RWPE2 (cell line): ENCODE results near the gene KCTD11.
A peak's percentile ranks its signal among the peaks of the same experiment; 100 is the strongest.

Source experiments
- ATAC-seq: fragments of 200-7000 bp; cut with Tn5 transposase; 3 replicates; pipeline ENCODE4 v1.9.1; 2021; ENCODE audit warnings: low read depth
- DNase-seq: peaks from one replicate; pipeline ENCODE4 v3.0.0-alpha.2; 2020; ENCODE audit warnings: low spot score
- H3K27ac ChIP-seq: fragments of 450-650 bp; 2 replicates; pipeline ENCODE4 v1.5.1; 2017; ENCODE audit warnings: mild to moderate bottlenecking; ENCODE audit not compliant: poor library complexity, severe bottlenecking
- H3K27me3 ChIP-seq: fragments of 250-450 bp; sonication (Bioruptor Pico); 2 replicates; pipeline ENCODE4 v1.5.1; 2021; ENCODE audit warnings: mild to moderate bottlenecking, moderate library complexity; ENCODE audit not compliant: insufficient read depth, poor library complexity, severe bottlenecking
- H3K36me3 ChIP-seq: fragments of 250-450 bp; sonication (Bioruptor Pico); 2 replicates; pipeline ENCODE4 v1.5.1; 2020; ENCODE audit warnings: low read depth, mild to moderate bottlenecking, moderate library complexity
- H3K4me1 ChIP-seq: fragments of 250-450 bp; sonication (Bioruptor Pico); 2 replicates; pipeline ENCODE4 v1.5.1; 2021; ENCODE audit warnings: mild to moderate bottlenecking, moderate library complexity; ENCODE audit not compliant: insufficient read depth, poor library complexity, severe bottlenecking
- H3K4me3 ChIP-seq: fragments of 250-450 bp; sonication (Bioruptor Pico); 2 replicates; pipeline ENCODE4 v1.5.1; 2021; ENCODE audit warnings: mild to moderate bottlenecking, moderate library complexity; ENCODE audit not compliant: severe bottlenecking
- H3K9me3 ChIP-seq: fragments of 250-450 bp; sonication (Bioruptor Pico); 2 replicates; pipeline ENCODE4 v1.5.1; 2021; ENCODE audit warnings: mild to moderate bottlenecking, moderate library complexity; ENCODE audit not compliant: severe bottlenecking
- TF ChIP-seq, protein P1 (sequence below): fragments of 450-650 bp; IDR thresholded peaks from one replicate; pipeline ENCODE4 v1.5.1; 2017; ENCODE audit warnings: mild to moderate bottlenecking, moderate library complexity; ENCODE audit not compliant: poor library complexity, severe bottlenecking

Gene KCTD11

DNA sequence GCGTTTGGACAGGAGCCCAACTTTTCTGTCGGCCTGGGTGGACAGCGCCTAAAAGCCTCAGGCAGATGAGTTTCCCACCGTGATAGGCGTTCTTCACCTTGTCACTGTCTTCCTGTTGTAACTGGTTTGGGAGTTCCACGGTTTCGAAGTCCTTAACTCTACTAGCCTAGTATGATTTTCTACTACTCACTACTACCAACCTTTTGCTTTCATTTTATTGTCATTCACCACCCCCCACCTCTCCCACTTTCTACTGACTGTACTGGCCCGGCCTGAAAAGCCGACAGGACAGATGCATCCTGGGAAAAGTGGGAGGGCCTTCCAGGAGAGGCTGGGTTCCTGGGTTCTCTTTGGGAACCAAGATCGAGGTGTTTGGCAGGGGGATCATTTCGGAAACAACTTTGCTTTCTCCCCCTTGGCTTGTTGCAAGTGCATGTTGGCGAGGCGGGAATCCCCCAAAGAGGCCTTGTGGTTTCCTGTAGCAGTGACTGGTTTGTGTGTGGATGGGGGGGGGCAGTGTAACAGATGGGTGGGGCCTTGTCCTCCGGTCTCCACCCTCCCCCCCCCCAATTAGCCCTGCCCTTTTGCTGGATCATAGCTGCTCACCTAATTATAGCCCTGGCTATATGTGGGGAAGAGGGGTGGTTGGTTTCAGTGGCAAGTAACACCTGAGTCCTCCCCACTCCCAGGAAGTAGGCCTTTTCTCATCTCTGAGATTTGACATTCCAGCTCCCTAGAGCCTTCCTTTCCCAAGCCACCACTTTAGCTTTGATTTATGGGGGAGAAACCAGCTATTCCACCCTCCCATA lies 43.1 kb upstream of the KCTD11 start:
- H3K4me1 ChIP-seq, result peaks cover 8% of the 10 kb centered on the region
- H3K27me3 ChIP-seq, result no peaks in the 10 kb centered on the region
- peak overlapping the region; percentile 93 for H3K4me3 ChIP-seq
- TF ChIP-seq, protein P1, sequence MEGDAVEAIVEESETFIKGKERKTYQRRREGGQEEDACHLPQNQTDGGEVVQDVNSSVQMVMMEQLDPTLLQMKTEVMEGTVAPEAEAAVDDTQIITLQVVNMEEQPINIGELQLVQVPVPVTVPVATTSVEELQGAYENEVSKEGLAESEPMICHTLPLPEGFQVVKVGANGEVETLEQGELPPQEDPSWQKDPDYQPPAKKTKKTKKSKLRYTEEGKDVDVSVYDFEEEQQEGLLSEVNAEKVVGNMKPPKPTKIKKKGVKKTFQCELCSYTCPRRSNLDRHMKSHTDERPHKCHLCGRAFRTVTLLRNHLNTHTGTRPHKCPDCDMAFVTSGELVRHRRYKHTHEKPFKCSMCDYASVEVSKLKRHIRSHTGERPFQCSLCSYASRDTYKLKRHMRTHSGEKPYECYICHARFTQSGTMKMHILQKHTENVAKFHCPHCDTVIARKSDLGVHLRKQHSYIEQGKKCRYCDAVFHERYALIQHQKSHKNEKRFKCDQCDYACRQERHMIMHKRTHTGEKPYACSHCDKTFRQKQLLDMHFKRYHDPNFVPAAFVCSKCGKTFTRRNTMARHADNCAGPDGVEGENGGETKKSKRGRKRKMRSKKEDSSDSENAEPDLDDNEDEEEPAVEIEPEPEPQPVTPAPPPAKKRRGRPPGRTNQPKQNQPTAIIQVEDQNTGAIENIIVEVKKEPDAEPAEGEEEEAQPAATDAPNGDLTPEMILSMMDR, result no peak
- peak; percentile 31 for ATAC-seq
- DNase-seq, result no peak
- H3K27ac ChIP-seq, result peak overlapping the region; percentile 94
- no peaks in the 10 kb centered on the region for H3K9me3 ChIP-seq
- peaks cover 54% of the 10 kb centered on the region for H3K36me3 ChIP-seq

DNA sequence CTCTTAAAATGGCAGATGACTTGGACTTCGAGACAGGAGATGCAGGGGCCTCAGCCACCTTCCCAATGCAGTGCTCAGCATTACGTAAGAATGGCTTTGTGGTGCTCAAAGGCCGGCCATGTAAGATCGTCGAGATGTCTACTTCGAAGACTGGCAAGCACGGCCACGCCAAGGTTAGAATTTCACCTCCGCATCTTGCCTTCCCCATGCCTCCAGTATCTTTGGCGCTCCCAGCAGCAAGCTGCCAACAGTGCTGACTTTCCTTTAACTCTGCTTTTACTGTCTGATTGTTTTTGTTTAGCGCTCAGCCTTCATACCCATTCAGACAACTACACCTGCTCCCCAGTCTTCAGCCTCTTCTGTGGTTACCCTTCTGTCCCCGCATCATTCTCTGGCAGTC lies 42.3 kb upstream of the KCTD11 start:
- TF ChIP-seq, protein P1, result no peak
- no peak overlapping the region for H3K4me3 ChIP-seq
- no peak for ATAC-seq
- H3K4me1 ChIP-seq, result peaks cover 11% of the 10 kb centered on the region
- DNase-seq, result no peak
- H3K27me3 ChIP-seq, result no peaks in the 10 kb centered on the region
- H3K9me3 ChIP-seq, result no peaks in the 10 kb centered on the region
- H3K27ac ChIP-seq, result peak overlapping the region; percentile 94
- H3K36me3 ChIP-seq, result peaks cover 55% of the 10 kb centered on the region

DNA sequence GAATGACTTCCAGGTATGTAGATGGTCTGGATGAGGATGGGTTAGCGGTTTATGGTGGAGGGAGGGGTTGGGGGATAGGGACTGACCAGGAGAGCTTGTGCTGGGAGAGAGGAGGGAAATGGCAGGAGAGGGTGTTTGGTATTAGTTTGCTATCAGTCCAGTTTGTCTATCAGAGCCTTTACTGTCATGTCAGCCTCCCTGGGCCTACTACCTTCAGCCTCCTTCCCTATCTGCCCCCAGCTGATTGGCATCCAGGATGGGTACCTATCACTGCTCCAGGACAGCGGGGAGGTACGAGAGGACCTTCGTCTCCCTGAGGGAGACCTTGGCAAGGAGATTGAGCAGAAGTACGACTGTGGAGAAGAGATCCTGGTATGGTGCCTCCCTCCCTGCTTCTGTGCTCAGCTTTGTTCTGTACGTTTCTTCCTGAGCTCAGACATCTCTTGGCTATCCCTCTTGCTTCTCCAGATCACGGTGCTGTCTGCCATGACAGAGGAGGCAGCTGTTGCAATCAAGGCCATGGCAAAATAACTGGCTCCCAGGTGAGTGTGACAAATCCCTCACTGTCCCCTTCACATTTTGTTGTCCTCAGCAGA lies 40.8 kb upstream of the KCTD11 start:
- Histone ChIP-seq H3K27ac (no peak overlapping the region), H3K9me3 (no peaks in the 10 kb centered on the region), H3K4me1 (peaks cover 11% of the 10 kb centered on the region), H3K4me3 (no peak overlapping the region), H3K36me3 (peaks cover 64% of the 10 kb centered on the region), H3K27me3 (no peaks in the 10 kb centered on the region)
- ATAC-seq (no peak), DNase-seq (no peak)
- TF ChIP-seq, protein P1, result no peak

DNA sequence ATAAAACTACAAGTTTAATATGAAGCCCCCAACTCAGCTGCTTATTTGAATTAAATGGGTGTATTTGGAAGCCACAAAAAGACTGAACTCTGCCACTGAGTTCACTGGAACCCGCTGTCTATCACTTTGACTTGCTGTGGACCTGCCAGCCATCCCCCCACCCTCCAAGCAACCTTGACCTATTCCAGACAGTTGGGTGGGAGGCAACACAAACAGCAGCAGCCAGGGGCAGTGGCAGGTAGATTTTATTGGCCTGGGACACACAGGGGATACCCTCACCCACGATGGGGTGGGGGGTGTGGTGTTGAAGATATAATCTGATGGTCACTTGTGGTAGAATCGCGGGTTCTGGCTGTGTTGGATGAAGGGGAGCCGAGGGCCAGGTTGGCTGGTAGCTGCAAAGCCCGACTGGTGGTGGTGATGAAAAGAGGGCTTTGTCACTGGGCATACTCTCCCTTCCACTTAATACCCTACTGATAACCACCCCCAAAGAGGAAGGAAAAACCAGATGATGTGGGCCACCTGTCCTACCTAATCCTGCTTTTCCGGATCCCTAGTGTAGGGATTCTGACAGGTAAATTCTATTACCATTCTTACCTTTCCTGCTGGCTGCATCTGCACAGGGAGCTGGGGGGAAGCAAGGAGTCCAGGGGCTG lies 39.4 kb upstream of the KCTD11 start:
- Histone ChIP-seq H3K9me3 (no peaks in the 10 kb centered on the region), H3K4me1 (peaks cover 11% of the 10 kb centered on the region), H3K4me3 (no peak overlapping the region), H3K36me3 (peaks cover 75% of the 10 kb centered on the region), H3K27me3 (no peaks in the 10 kb centered on the region), H3K27ac (peak overlapping the region; percentile 78)
- no peak for DNase-seq
- TF ChIP-seq, protein P1, result no peak
- ATAC-seq, result no peak
